ENCODE data around the gene RASA3.
A peak's percentile ranks its signal among the peaks of the same experiment; 100 is the strongest.
"Not testable (repeated sequence)": the region's sequence is repeated elsewhere in the genome, so short reads cannot be mapped to it uniquely, and the experiment has no call there.

RASA3 gene

DNA sequence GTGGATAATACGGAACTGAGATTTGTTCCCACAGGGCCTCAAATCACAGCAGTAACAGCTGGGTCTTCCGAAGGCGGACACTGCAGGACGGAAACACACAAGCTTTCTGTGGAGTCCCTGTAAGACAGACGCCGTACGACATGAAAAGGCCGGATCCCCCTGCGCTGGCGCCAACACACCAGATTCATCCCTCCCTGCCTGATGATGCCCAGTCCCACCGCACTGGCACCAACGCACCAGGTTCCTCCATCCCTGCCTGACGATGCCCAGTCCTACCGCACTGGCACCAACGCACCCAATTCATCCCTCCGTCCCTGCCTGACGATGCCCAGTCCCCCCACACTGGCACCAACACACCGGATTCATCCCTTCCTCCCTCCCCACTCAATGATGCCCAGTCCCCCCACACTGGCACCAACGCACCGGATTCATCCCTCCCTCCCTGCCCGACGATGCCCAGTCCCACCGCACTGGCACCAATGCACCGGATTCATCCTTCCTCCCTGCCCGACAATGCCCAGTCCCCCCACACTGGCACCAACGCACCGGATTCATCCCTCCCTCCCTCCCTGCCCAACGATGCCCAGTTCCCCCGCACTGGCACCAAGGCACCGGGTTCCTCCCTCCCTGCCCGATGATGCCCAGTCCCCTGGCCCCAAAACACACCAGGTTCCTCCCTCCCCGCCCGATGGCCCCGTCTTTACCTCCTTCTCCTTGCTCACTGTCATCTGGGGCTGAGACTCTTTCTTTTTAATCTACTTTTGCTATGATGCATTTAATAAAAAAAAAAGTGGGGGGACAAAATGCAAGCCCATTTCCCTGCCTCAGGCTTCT is 55.1 kb downstream of the RASA3 start:
- Histone ChIP-seq H3K27me3 (ENCODE audit: insufficient read depth, poor library complexity, severe bottlenecking) (no peaks in the 10 kb centered on the region), H3K9me3 (ENCODE audit: severe bottlenecking) (no peaks in the 10 kb centered on the region), H3K27ac (ENCODE audit: poor library complexity, severe bottlenecking) (no peak overlapping the region), H3K4me3 (ENCODE audit: severe bottlenecking) (no peak overlapping the region), H3K4me1 (ENCODE audit: insufficient read depth, poor library complexity, severe bottlenecking) (peaks cover 7% of the 10 kb centered on the region), H3K36me3 (ENCODE audit: low read depth) (peaks cover 3% of the 10 kb centered on the region; the same call in 1 of the 2 replicates)
- TF ChIP-seq CTCF (IDR thresholded peaks at IDR 0.05; ENCODE audit: poor library complexity, severe bottlenecking) = no peak
- ATAC-seq (ENCODE audit: low read depth) = no peak
- DNase-seq (ENCODE audit: low spot score) = peak; percentile 48

DNA sequence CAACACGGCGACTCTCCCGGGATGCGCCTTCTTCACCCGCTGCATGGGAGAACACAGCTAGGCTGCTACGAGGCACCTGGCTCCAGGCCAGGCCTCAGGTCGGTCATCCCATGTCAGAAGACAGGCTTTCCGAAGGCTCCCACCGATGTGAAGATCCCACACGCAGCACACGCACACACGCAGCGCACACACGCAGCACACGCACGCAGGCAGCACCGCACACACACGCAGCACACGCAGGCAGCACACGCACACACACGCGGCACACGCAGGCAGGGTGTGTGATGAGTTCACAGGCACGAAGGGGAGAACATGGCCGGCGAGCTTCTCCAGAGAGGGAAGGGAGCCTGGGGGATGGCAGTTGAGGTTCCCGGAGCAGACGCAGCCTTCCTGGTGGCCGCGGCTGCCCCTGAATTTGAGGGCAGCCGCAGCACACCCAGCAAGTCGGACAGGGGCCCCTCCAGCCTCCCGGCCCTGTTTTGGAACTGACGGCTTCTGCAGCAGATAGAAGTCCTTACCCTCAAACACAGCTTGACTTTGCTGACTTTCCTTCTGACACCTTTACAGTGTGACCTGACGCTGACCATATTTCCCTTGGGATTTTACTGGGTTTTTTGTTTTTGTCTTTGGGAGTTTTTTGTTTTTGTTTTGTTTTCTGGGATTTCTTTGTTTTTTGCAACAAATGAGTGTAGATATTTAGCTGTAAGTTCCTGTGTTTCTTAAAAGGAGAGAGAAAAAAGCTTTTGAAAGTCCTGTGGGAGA is 55.9 kb downstream of the RASA3 start:
- ATAC-seq (ENCODE audit: low read depth) = no peak
- no peaks in the 10 kb centered on the region for H3K9me3 ChIP-seq (ENCODE audit: severe bottlenecking)
- no peaks in the 10 kb centered on the region for H3K27me3 ChIP-seq (ENCODE audit: insufficient read depth, poor library complexity, severe bottlenecking)
- no peak for TF ChIP-seq CTCF (IDR thresholded peaks at IDR 0.05; ENCODE audit: poor library complexity, severe bottlenecking)
- no peak overlapping the region for H3K27ac ChIP-seq (ENCODE audit: poor library complexity, severe bottlenecking)
- no peak for DNase-seq (ENCODE audit: low spot score)
- H3K4me1 ChIP-seq (ENCODE audit: insufficient read depth, poor library complexity, severe bottlenecking) = peaks cover 7% of the 10 kb centered on the region
- peaks cover 3% of the 10 kb centered on the region; the same call in 1 of the 2 replicates for H3K36me3 ChIP-seq (ENCODE audit: low read depth)
- H3K4me3 ChIP-seq (ENCODE audit: severe bottlenecking) = no peak overlapping the region

DNA sequence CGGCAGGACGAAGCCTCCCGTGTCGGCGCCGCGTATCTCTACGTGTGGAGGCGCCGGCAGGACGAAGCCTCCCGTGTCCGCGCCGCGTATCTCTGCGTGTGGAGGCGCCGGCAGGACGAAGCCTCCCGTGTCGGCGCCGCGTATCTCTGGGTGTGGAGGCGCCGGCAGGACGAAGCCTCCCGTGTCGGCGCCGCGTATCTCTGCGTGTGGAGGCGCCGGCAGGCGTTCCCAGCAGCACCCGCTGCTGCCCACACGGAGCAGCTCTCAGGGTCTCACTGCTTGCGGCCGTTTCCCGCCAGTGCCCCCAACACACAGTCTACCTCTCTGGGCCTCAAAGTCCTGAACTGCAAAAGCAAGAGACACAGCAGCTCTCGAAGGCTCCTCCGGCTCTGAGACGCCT is 56.6 kb downstream of the RASA3 start:
- not testable (repeated sequence) for H3K4me1 ChIP-seq (ENCODE audit: insufficient read depth, poor library complexity, severe bottlenecking); H3K36me3 ChIP-seq (ENCODE audit: low read depth); ATAC-seq (ENCODE audit: low read depth)

GRCh38 chr13:114074671-114075315 is 57.6 kb downstream of the RASA3 start:
- no peak for ATAC-seq (ENCODE audit: low read depth)
- H3K27ac ChIP-seq (ENCODE audit: poor library complexity, severe bottlenecking) = no peak overlapping the region

More for the DNA sequence above, 56.6 kb downstream of the RASA3 start:
- H3K27me3 ChIP-seq (ENCODE audit: insufficient read depth, poor library complexity, severe bottlenecking); H3K4me3 ChIP-seq (ENCODE audit: severe bottlenecking); DNase-seq (ENCODE audit: low spot score); H3K27ac ChIP-seq (ENCODE audit: poor library complexity, severe bottlenecking); H3K9me3 ChIP-seq (ENCODE audit: severe bottlenecking): not testable (repeated sequence)

More at GRCh38 chr13:114074671-114075315, 57.6 kb downstream of the RASA3 start:
- DNase-seq (ENCODE audit: low spot score) = no peak
- peaks cover 3% of the 10 kb centered on the region; the same call in 1 of the 2 replicates for H3K36me3 ChIP-seq (ENCODE audit: low read depth)
- peaks cover 7% of the 10 kb centered on the region for H3K4me1 ChIP-seq (ENCODE audit: insufficient read depth, poor library complexity, severe bottlenecking)
- no peaks in the 10 kb centered on the region for H3K27me3 ChIP-seq (ENCODE audit: insufficient read depth, poor library complexity, severe bottlenecking)
- no peaks in the 10 kb centered on the region for H3K9me3 ChIP-seq (ENCODE audit: severe bottlenecking)
- TF ChIP-seq CTCF (IDR thresholded peaks at IDR 0.05; ENCODE audit: poor library complexity, severe bottlenecking) = no peak
- H3K4me3 ChIP-seq (ENCODE audit: severe bottlenecking) = no peak overlapping the region

Measured in RWPE2 (cell line).